ENCODE measurements around the gene RABL2A.
"Not testable (repeated sequence)": the region's sequence is repeated elsewhere in the genome, so short reads cannot be mapped to it uniquely, and the experiment has no call there.

RABL2A gene

GRCh38 chr2:113621002-113621401 is 6.1 kb upstream of the RABL2A start:
- DNase-seq, result not testable (repeated sequence)

DNA sequence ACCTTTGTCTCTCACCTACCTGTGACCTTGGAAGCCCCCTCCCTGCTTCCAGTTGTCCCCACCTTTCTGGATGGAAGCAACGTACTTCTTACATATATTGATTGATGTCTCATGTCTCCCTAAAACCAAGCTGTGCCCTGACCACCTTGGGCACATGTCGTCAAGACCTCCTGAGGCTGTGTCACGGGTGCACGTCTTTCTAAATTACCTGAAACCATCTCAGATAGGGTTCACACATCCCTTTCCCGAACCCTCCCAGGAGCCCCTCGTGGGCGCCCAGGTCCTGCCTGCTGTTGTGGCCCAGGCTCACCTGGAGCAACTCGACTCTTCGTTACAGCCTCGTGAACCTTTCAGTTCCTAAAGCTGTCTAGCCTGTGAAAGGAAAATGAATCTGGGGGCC is 1.2 kb upstream of the RABL2A start:
- not testable (repeated sequence) for DNase-seq

DNA sequence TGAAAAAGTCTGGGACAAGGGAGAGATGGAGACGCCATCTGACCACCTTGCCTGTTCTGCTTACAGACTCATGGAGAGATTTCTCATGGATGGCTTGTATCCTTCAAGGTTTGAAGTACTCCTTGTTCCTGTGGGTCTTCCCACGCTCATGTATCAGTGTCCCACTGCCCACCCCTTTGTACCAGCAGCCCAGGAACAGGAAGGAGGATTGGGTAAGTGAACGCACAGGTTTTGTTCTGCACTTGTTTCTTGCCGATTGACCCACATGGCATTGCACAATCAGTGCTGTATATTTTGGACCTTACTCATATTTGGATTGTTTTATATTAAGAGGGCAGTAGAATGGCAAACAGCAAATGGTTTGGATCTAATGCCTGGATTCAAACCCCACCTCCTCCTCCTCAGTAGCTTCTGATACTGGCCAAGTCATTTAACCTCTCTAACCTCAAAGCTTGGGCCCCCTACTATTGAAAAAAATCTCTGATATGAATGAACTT is 5.8 kb downstream of the RABL2A start:
- DNase-seq, result not testable (repeated sequence)

- DNase-seq, result not testable (repeated sequence)
Measured at GRCh38 chr2:113635358-113635757, 8.3 kb downstream of the RABL2A start.

DNA sequence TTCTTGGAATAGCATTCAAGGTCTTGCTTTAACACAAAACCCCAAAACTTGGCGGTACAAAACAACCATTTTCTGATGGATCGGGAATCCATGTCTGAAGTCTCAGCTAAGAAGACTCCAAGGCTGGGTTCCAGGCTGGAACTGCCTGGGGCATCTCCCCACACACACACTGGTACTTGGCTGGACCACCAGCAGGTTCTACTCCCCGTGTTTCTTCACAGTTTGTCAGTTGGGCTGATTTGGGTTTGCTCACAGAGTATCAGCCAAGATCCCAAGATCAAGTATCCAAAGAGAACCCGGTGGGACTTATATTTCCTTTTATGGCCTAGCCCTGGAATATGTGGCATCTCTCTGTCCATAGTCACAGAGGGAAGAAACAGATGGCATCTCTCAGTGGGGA is 9.2 kb downstream of the RABL2A start:
- not testable (repeated sequence) for DNase-seq

GRCh38 chr2:113638084-113638483 is 11.0 kb downstream of the RABL2A start:
- not testable (repeated sequence) for DNase-seq

DNA sequence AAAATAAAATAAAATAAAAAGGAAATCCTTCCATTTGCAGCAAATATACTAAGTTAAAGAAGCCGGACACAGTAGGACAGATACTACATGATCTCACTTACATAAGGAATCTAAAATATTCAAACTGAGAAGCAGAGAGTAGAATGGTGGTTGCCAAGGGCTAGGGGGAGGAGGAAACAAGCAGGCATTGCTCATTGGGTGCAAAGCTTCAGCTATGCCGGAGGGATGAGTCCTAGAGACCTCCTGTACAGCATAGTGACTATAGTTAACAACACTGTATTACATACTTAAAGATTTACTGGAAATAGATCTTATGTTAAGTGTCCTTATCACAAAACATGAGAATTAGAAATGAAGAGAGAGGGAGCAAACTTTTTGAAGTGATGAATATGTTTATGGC is 19.2 kb downstream of the RABL2A start:
- DNase-seq, result not testable (repeated sequence)

GRCh38 chr2:113650834-113651815 is 24.1 kb downstream of the RABL2A start:
- DNase-seq, result not testable (repeated sequence)

DNA sequence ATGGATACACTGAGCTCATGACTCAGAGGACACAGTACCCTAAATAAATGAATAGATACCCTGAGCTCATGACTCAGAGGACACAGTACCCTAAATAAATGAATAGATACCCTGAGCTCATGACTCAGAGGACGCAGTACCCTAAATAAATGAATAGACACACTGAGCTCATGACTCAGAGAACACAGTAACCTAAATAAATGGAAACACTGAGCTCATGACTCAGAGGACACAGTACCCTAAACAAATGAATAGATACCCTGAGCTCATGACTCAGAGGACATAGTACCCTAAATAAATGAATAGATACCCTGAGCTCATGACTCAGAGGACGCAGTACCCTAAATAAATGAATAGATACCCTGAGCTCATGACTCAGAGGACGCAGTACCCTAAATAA is 25.5 kb downstream of the RABL2A start:
- not testable (repeated sequence) for DNase-seq

GRCh38 chr2:113656031-113656624 is 29.1 kb downstream of the RABL2A start:
- not testable (repeated sequence) for DNase-seq

DNA sequence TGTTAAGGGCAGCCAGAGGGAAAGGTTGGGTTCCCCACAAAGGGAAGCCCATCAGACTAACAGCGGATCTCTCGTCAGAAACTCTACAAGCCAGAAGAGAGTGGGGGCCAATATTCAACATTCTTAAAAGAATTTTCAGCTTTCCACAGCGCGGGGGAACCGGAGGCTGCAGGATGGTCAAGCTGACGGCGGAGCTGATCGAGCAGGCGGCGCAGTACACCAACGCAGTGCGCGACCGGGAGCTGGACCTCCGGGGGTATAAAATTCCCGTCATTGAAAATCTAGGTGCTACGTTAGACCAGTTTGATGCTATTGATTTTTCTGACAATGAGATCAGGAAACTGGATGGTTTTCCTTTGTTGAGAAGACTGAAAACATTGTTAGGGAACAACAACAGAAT is 30.7 kb downstream of the RABL2A start:
- DNase-seq, result not testable (repeated sequence)

- not testable (repeated sequence) for DNase-seq
Measured at GRCh38 chr2:113663285-113664060, 36.4 kb downstream of the RABL2A start.

GRCh38 chr2:113664761-113665533 is 37.9 kb downstream of the RABL2A start:
- not testable (repeated sequence) for DNase-seq

- DNase-seq, result not testable (repeated sequence)
Measured at GRCh38 chr2:113669013-113669412, 41.9 kb downstream of the RABL2A start.

DNA sequence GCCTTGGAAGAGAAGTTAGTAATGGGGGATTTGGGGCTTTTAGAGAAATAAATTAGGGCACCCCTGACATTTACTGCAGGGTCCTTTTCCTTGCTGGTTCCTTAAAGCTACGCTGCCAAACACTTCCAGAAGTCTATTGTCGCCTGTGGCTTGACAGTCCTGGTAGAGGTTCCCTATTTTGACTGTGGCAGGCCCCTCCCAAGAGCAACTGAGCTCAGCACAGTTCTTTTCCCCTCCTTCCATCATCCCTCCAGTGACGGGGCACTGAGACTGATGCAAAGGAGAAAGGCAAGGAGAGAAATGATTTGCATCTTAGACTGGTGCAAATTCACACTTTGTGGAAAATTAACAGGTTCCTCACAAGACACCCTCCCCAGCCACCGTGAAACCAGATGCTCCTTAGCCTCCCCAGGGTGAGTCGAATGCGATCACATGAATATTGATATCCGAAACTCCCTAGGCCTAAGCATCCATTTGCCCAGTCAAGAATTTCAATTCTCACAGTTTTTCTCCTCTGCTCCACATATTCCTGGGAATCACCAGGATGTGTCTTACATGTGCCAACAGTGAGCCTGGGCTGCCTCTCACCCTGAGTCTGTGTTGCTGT is 45.4 kb downstream of the RABL2A start:
- no peak for DNase-seq

- no peak for DNase-seq
Measured at GRCh38 chr2:113675875-113676274, 48.8 kb downstream of the RABL2A start.

DNA sequence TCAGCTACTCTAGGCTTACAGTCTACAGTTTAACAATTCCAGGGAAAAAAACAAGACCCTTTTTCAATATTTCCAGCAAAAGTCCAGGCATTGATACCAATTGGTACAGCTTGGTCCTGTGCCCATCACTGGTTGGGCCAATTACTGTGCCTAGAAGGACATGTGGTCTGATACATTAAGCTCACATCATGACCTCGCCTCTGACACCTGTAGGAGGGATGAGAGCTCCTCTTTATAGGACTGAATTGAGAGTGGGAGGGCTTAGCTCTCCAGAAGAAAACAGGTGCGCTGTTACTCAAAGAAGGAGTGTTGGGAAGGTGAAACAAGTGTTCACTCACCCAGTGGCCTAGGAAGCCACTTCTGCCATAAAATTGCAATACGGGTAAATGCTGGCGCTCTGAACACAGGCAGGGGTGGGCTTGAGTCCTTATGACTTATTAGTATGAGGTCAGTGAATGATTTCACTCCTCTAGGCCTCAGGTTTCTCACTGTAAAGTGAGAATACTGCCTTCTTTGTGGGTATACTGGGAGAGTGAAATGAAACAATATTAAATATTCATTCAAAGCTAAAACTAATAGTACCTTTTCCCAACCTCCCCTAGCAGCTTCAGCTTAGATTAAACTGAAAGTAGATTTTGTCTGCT is 49.7 kb downstream of the RABL2A start:
- DNase-seq, result no peak

- DNase-seq, result no peak
Measured at GRCh38 chr2:113677330-113677729, 50.3 kb downstream of the RABL2A start.

GRCh38 chr2:113679457-113679856 is 52.4 kb downstream of the RABL2A start:
- no peak for DNase-seq

DNA sequence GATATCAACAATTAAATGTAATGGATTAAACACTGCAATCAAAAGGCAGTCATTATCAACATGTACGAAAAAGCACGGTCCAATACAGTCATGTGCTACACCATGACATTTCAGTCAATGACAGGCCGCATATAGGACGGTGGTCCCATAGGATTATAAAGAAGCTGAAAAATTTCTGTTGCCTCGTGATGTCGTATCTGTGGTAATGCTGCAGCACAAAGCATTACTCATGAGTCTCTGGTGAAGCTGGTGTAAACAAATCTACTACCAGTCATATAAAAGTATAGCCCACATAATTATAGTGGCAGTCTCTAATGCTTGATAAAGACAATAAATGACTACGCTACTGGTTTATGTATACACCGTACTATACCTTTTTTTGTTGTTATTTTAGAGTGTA is 58.4 kb downstream of the RABL2A start:
- DNase-seq, result no peak

GRCh38 chr2:113686537-113686936 is 59.5 kb downstream of the RABL2A start:
- DNase-seq, result no peak

Data from SW 1271 (cell line).